BJ (cell line): ENCODE results near the gene HDDC3. TPM values are rescaled to one million over a fixed set of nuclear protein-coding genes. Genes with fewer than 3 reads are reported as not detected.

Experiments used
- CTCF ChIA-PET: fragments of 350-600 bp; formaldehyde crosslinking; extraction: SDS; loops from one replicate; lab custom pipeline; 2021; ENCODE audit warnings: antibody characterized with exemption, inconsistent platforms; lab: Yijun Ruan, JAX
- POLR2A ChIA-PET: fragments of 300-600 bp; sonication (Branson Sonifier 250); formaldehyde crosslinking; extraction: SDS; loops from one replicate; lab custom pipeline; 2021; ENCODE audit warnings: antibody characterized with exemption; lab: Charles Lee
- DNase-seq: peaks from one replicate; pipeline ENCODE4 v3.0.0-alpha.2; 2011; ENCODE audit warnings: low read depth
- H3K27me3 ChIP-seq: 2 replicates; pipeline ENCODE4 v1.6.0; 2011; ENCODE audit warnings: low read length; ENCODE audit not compliant: control insufficient read depth, insufficient read depth
- H3K36me3 ChIP-seq: 2 replicates; pipeline ENCODE4 v1.5.1; 2011; ENCODE audit warnings: low read length; ENCODE audit not compliant: control insufficient read depth, insufficient read depth
- H3K4me3 ChIP-seq: 2 replicates; pipeline ENCODE4 v1.5.1; 2011; ENCODE audit warnings: low read depth, mild to moderate bottlenecking, control low read depth, low read length
- CTCF ChIP-seq: IDR thresholded peaks from 2 replicates; pipeline ENCODE4 v1.5.1; 2011; ENCODE audit warnings: low read depth, mild to moderate bottlenecking, control low read depth, inconsistent platforms, low read length, moderate library complexity; ENCODE audit not compliant: insufficient read depth
- polyA plus RNA-seq: library from polyadenylated mRNA; depleted of rRNA; stranded (reverse); fragments of >200 nt; gene quantifications from 2 replicates; pipeline ENCODE4 v1.2.3, GENCODE V29; 2011

Gene HDDC3
- polyA plus RNA-seq, 1 experiment, result 12.3 TPM

GRCh38 chr15:90962021-90962420, 29.7 kb upstream of the HDDC3 start:
- H3K4me3 ChIP-seq, result no peak overlapping the region
- no peak for DNase-seq
- no peak for TF ChIP-seq CTCF
- peaks cover 12% of the 10 kb centered on the region for H3K36me3 ChIP-seq
- ChIA-PET CTCF (interaction anchor here (9.3 kb wide), 1 partner anchor 89 kb away, joined by 122 read pairs; no protein-coding TSS in a partner anchor), POLR2A (no interaction called here)
- no peaks in the 10 kb centered on the region for H3K27me3 ChIP-seq

- CTCF ChIA-PET, result interaction anchor here (1.0 to 9.3 kb wide), 4 partner anchors 10 to 91 kb away, joined by 3 to 122 read pairs (median 4); no protein-coding TSS in a partner anchor
- no peak for TF ChIP-seq CTCF
- no peak for DNase-seq
- Histone ChIP-seq H3K36me3 (peaks cover 9% of the 10 kb centered on the region), H3K27me3 (no peaks in the 10 kb centered on the region), H3K4me3 (no peak overlapping the region)
- POLR2A ChIA-PET, result no interaction called here
These were observed 28.1 kb upstream of the HDDC3 start for GRCh38 chr15:90960298-90961091.

- Histone ChIP-seq H3K4me3 (no peak overlapping the region), H3K27me3 (no peaks in the 10 kb centered on the region), H3K36me3 (peaks cover 9% of the 10 kb centered on the region)
- no peak for DNase-seq
- TF ChIP-seq CTCF, result no peak
- CTCF ChIA-PET, result interaction anchor here (1.0 to 9.3 kb wide), 4 partner anchors 11 to 91 kb away, joined by 3 to 122 read pairs (median 45); no protein-coding TSS in a partner anchor
- POLR2A ChIA-PET, result no interaction called here
These were observed 27.5 kb upstream of the HDDC3 start for GRCh38 chr15:90959894-90960293.

GRCh38 chr15:90959028-90959595, 26.8 kb upstream of the HDDC3 start:
- CTCF ChIA-PET, result interaction anchor here (6.3 to 9.3 kb wide), 2 partner anchors 25 to 92 kb away, joined by 84 to 122 read pairs; no protein-coding TSS in a partner anchor
- DNase-seq, result no peak
- H3K36me3 ChIP-seq, result peaks cover 8% of the 10 kb centered on the region

More at GRCh38 chr15:90959028-90959595, 26.8 kb upstream of the HDDC3 start:
- H3K27me3 ChIP-seq, result no peaks in the 10 kb centered on the region
- POLR2A ChIA-PET, result no interaction called here
- H3K4me3 ChIP-seq, result no peak overlapping the region
- no peak for TF ChIP-seq CTCF
